GM19025 (cell line): ENCODE results near the gene ARHGEF16.

Source experiments
- ATAC-seq: cut with Tn5 transposase; IDR thresholded peaks from one replicate; pipeline ENCODE4 v1.9.1; 2021; ENCODE audit warnings: mild to moderate bottlenecking, low read depth, moderate library complexity; ENCODE audit not compliant: unreplicated experiment

Gene ARHGEF16

GRCh38 chr1:3514404-3514803 lies 59.9 kb downstream of the ARHGEF16 start:
- ATAC-seq: no peak

DNA sequence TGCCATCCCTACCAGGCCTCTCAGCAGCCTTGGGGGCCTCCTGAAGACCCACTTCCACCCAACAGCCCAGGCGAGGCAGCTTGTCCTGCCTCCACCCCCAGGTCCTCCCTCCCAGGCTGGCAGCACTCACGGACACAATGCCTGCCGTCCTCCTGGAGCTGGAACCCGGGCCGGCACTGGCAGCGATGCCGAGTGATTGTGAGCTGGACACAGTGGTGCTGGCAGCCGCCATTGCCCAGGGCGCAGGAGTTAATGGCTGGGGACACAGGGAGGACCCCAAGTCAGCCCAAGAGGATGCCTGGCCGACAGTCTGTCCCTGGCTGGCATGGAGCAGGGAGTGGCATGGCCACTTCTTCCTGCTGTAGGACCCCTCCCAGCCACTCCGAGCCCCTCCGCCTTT lies 60.8 kb downstream of the ARHGEF16 start:
- no peak for ATAC-seq

GRCh38 chr1:3515774-3516480 lies 61.5 kb downstream of the ARHGEF16 start:
- ATAC-seq: no peak

GRCh38 chr1:3516481-3516869 lies 62.0 kb downstream of the ARHGEF16 start:
- no peak for ATAC-seq

GRCh38 chr1:3516911-3517675 lies 62.6 kb downstream of the ARHGEF16 start:
- ATAC-seq: no peak

DNA sequence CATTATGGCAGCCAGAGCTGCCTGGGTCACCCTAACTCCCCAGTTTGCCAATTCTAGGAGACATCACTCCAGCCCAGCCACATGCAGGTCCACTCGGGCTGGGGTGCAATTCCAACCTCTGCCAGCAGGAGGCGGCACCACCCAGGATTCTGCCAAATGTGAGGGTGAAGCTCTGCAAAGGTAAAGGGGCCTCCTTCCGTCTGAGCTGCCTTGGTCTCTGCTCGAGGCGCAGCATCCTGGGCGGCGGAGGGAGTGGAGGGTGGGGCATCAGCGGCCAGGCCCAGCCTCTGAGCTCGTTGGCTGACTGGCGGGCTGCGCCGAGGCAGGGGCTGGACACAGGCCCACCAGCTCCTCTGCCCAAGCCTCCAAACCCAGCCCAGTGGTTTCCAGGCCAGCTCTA lies 63.8 kb downstream of the ARHGEF16 start:
- no peak for ATAC-seq

DNA sequence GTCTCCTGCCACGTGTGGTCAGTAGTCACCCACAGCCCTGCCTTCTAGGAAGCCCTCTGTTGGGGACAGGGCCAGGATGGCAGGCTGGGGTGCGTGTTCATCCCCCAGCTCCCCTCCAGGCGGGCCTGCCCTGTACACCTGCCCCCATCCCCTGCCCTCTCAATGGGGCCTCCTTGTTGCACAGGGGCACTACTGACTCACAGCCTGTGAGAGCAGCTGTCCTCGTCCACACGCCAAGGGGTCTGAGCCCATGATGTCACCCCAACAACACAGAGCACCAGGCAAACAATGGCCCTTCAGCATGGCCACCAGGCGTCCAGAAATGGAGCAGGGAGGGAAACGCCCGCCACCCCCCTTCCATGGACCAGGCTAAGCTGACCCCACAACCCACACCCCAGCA lies 64.3 kb downstream of the ARHGEF16 start:
- no peak for ATAC-seq

DNA sequence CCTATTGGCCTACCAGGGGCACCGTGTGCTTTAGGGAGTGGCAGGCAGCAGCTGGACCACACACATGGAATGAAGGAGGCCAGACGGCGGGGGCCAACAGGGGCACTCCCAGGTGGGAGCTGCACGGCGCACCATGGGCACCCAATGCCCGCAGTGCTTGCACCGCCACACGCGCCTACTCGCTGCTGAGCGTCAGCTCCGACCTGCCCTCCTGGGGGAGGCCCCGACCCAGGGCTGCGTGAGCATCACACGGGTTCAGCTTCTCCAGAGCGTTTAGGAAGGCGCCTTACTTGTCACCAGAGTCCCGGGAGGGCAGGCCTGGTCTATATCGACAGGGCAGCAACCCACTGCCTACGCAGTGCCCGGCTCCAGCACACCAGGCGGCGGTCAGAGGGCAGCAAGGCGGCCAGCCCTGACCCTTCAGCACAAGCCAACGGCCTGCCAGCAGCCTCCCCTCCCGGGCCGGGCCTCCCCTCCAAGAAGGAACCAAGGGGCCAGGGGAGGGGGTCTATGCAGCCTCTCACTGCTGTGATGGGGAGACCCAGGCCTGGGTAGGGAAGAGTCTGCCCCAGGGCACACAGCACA lies 64.9 kb downstream of the ARHGEF16 start:
- ATAC-seq: no peak

GRCh38 chr1:3520419-3521378 lies 66.2 kb downstream of the ARHGEF16 start:
- ATAC-seq: no peak

DNA sequence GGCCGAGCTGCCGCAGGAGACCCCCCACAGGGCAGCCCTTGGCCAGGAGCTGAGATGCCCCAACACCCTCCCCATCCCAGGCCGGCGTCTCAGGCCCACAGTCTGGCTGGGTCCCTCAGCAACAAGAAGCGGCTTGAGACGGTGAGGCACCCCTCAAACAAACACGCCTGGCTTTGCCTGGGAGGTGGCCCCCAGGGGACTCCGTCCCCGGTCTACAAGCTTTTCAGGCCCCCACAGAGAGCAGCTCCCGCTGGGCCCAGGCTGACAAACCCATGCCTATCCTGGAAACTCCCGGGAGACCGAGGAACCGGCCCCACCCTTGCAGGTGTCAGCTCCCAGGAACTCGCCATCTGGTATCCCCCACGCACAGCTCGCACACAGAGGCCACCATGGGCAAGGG lies 67.0 kb downstream of the ARHGEF16 start:
- ATAC-seq: no peak

GRCh38 chr1:3522112-3522511 lies 67.6 kb downstream of the ARHGEF16 start:
- ATAC-seq: no peak

DNA sequence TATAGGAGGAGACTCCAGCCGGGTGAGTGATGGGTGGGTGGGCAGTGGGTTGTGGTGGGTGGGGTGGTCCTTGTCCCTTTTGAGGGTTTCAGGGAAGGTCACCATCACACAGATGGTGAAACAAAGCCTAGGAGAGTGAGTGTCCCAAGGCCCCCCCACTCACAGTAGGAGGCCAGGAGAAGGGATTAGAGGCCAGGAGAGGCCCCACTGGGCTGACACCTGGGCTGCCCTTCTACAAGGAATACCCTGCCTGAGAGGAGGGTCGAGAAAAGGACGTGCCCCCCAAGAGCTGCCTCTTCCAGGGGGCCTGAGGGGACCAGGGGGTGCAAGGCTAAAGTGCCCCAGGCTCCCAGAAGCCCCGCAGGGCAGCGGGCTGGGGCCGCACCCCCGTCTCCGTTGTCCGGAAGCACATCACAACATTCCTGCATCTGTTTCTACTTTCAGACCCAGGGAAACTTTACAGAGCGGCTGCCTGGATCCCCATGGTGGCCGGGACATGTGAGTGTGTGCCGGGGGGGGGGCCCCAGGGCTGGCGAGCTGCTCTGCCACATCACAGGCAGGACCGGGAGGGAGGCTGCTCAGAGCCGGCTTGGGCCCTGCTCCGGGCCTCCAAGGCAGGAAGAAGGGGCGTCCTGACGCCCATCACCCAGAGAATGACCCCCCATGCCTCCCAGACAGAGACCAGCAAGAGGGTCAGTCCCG lies 68.2 kb downstream of the ARHGEF16 start:
- ATAC-seq: no peak

DNA sequence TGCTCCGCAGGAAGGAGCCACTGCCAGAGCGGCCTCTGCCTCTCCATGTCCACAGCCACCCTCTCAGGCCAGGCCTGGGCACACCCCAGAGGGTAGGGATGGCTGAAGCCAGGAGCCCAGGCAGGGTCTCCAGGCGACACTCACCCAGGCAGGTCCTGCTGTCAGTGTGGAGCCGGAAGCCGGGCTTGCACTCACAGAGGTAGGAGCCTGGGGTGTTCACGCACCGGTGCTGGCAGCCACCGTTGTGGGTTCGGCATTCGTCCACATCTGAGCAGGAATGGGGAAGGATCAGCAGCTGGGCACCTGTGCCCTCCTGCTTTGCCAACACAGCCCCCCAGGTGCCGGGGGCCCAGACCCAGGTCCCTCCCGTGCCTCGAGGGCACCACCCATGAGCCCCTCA lies 69.5 kb downstream of the ARHGEF16 start:
- no peak for ATAC-seq

- no peak for ATAC-seq
Measured at GRCh38 chr1:3524556-3525203, 70.2 kb downstream of the ARHGEF16 start.

DNA sequence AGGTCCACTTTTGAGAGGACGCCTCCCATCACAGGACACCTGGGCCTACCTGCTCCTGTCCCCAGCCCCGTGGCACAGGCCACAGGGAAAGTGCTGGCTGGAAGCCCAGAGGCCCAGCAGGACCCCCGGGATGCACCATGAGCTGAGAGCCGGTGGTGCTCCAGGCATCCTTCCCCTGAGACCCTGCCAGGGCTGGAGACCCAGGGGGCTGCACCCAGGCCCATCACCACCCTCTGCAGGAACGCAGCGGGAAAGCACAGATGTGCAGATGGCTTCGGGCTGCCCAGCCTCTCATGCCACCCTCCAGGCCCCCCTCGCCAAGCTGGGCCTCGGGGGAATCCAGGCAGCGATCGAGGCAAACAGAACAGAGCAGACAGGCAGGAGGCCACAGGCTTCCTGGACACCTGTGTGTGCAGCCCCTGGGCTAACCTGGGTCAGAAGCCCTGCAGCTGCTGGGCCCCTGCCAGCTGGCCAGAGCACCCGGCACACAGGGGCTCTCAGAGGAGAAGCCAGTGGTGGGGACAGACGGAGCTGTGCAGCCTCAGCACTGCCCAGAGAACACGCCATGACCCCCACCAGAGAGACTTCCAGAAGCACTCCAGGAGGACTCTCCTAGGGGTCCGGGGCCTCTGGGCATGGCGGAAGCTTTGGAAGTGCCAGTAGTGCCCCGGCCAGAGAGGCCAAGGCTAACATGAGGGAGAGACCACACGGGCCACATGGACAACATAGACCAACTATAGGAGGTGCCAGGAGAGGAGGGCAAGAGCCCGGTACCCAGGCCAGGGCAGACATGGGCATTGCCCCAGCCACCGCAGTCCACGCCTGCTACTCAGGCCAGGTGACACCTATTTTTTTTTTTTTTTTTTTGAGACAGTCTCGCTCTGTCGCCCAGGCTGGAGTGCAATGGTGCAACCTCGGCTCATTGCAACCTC lies 71.4 kb downstream of the ARHGEF16 start:
- no peak for ATAC-seq

DNA sequence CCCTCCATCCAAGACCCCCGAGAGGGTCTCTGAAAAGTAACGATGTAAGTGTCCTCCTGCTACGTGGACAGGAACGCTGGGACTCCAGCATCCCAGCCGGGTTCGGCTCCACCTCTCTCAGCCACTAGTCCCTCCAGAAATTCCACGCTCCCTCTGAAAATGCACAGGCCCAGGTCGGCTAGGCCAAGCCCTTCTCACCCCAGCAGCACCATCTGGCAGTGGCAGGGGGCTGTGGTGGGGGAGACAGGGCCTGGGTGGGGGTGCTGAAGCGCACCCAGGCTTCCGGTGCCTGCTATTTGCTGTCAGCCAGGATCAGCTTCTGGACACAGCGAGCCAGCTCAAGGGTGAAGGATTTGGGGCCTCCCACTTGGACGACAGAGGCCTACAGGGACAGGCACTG lies 73.3 kb downstream of the ARHGEF16 start:
- ATAC-seq: no peak

GRCh38 chr1:3529099-3529729 lies 74.7 kb downstream of the ARHGEF16 start:
- no peak for ATAC-seq
